ENCODE measurements around the gene SFTPD.
"Not testable (repeated sequence)": the region's sequence is repeated elsewhere in the genome, so short reads cannot be mapped to it uniquely, and the experiment has no call there.

SFTPD gene

DNA sequence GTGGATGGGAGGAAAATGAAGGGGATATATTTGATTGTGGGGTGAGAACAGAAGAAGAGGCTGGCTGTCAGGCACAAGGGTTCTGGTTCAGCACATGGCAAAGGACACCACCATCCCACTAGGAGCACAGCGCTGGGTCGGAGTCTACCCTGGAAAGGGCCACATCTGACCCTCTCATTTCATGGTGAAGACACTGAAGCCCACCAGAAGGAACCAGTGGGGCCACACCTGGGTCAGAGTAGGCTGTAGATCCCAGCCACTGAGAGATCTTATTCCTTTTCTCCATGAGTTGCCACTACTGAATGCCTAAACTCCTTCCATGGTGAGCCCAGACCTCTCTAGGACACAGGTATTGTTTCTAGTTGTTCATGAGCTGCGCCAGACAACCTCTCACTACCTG lies 25.8 kb downstream of the SFTPD start:
- H3K27me3 ChIP-seq (ENCODE audit: insufficient read depth, poor library complexity, severe bottlenecking) = no peaks in the 10 kb centered on the region
- TF ChIP-seq POLR2AphosphoS5 (IDR thresholded peaks at IDR 0.05; ENCODE audit: low read depth) = no peak
- no peak for TF ChIP-seq SPI1 (IDR thresholded peaks at IDR 0.05; ENCODE audit: borderline replicate concordance, low read depth)
- no peak for DNase-seq (ENCODE audit: low read depth in 1 of 2, low spot score in 1 of 2)

GRCh38 chr10:79922011-79922412 lies 26.9 kb downstream of the SFTPD start:
- DNase-seq (ENCODE audit: low read depth in 1 of 2, low spot score in 1 of 2); H3K27ac ChIP-seq (replicated peaks); H3K27me3 ChIP-seq (ENCODE audit: insufficient read depth, poor library complexity, severe bottlenecking); H3K4me3 ChIP-seq (replicated peaks; ENCODE audit: insufficient read depth, low read length): not testable (repeated sequence)

More for the DNA sequence above, 25.8 kb downstream of the SFTPD start:
- Histone ChIP-seq H3K4me3 (replicated peaks; ENCODE audit: insufficient read depth, low read length) (no peak overlapping the region), H3K27ac (replicated peaks) (no peak overlapping the region)

DNA sequence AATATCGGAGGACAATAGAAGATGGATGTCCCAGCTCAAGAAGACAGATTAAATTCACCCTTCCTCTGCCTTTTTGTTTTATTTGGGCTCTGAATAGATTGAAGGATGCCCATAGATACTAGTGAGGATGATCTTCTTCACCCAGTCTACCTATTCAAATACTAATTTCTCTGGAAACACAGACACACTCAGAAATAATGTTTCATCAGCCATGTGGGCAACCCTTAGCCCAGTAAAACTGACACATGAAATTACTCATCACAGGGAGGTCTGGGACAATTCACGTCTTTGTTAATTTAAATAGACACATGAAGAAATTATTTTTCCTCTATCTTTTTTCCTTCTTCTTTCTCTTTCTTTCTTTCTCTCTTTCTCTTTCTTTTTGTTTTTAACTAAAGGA lies 33.1 kb downstream of the SFTPD start:
- not testable (repeated sequence) for DNase-seq (ENCODE audit: low read depth in 1 of 2, low spot score in 1 of 2); H3K4me3 ChIP-seq (replicated peaks; ENCODE audit: insufficient read depth, low read length); H3K27me3 ChIP-seq (ENCODE audit: insufficient read depth, poor library complexity, severe bottlenecking); H3K27ac ChIP-seq (replicated peaks)

- not testable (repeated sequence) for H3K27me3 ChIP-seq (ENCODE audit: insufficient read depth, poor library complexity, severe bottlenecking); H3K27ac ChIP-seq (replicated peaks); H3K4me3 ChIP-seq (replicated peaks; ENCODE audit: insufficient read depth, low read length); DNase-seq (ENCODE audit: low read depth in 1 of 2, low spot score in 1 of 2)
Observed at GRCh38 chr10:79914512-79914911, 34.4 kb downstream of the SFTPD start.

- TF ChIP-seq SPI1 (IDR thresholded peaks at IDR 0.05; ENCODE audit: borderline replicate concordance, low read depth) (no peak), POLR2AphosphoS5 (IDR thresholded peaks at IDR 0.05; ENCODE audit: low read depth) (no peak), REST (IDR thresholded peaks at IDR 0.05; ENCODE audit: insufficient replicate concordance, low read depth) (no peak), CTCF (IDR thresholded peaks at IDR 0.05; ENCODE audit: insufficient read depth, low read length) (no peak), GABPA (IDR thresholded peaks at IDR 0.05; ENCODE audit: low read depth) (no peak)
- no peak overlapping the region for H3K4me3 ChIP-seq (replicated peaks; ENCODE audit: insufficient read depth, low read length)
- no peak for DNase-seq (ENCODE audit: low read depth in 1 of 2, low spot score in 1 of 2)
- H3K27ac ChIP-seq (replicated peaks) = no peak overlapping the region
- peaks cover 3% of the 10 kb centered on the region for H3K27me3 ChIP-seq (ENCODE audit: insufficient read depth, poor library complexity, severe bottlenecking)
Observed at GRCh38 chr10:79910836-79911235, 38.1 kb downstream of the SFTPD start.

- H3K4me3 ChIP-seq (replicated peaks; ENCODE audit: insufficient read depth, low read length) = no peak overlapping the region
- TF ChIP-seq POLR2AphosphoS5 (IDR thresholded peaks at IDR 0.05; ENCODE audit: low read depth) (no peak), GABPA (IDR thresholded peaks at IDR 0.05; ENCODE audit: low read depth) (no peak), REST (IDR thresholded peaks at IDR 0.05; ENCODE audit: insufficient replicate concordance, low read depth) (no peak), SPI1 (IDR thresholded peaks at IDR 0.05; ENCODE audit: borderline replicate concordance, low read depth) (no peak), CTCF (IDR thresholded peaks at IDR 0.05; ENCODE audit: insufficient read depth, low read length) (no peak)
- no peak for DNase-seq (ENCODE audit: low read depth in 1 of 2, low spot score in 1 of 2)
- H3K27me3 ChIP-seq (ENCODE audit: insufficient read depth, poor library complexity, severe bottlenecking) = peaks cover 4% of the 10 kb centered on the region
- H3K27ac ChIP-seq (replicated peaks) = no peak overlapping the region
Observed at GRCh38 chr10:79910344-79910743, 38.6 kb downstream of the SFTPD start.

Data from HL-60 (cell line).